DOHH2 (cell line): ENCODE data around the gene COL4A2.

Experiments
- H3F3A ChIP-seq: fragments of 200-600 bp; sonication (generic), shearing (Covaris generic); 2 replicates; pipeline ENCODE4 v1.6.0; 2016; ENCODE audit warnings: antibody characterized with exemption, mild to moderate bottlenecking; ENCODE audit not compliant: control insufficient read depth, insufficient read depth
- H3K27ac ChIP-seq: fragments of 200-600 bp; sonication (generic); 2 replicates; pipeline ENCODE4 v1.5.1; 2014; ENCODE audit warnings: low read depth, mild to moderate bottlenecking, low read length, moderate library complexity
- H3K27me3 ChIP-seq: fragments of 200-600 bp; sonication (generic); 2 replicates; pipeline ENCODE4 v1.6.1; 2014; ENCODE audit warnings: mild to moderate bottlenecking, low read length, mixed read lengths; ENCODE audit not compliant: control insufficient read depth
- H3K36me3 ChIP-seq: fragments of 200-600 bp; sonication (generic); 2 replicates; pipeline ENCODE4 v1.6.1; 2014; ENCODE audit warnings: mild to moderate bottlenecking, low read length, moderate library complexity, mixed read lengths; ENCODE audit not compliant: control insufficient read depth
- H3K4me1 ChIP-seq: fragments of 200-600 bp; sonication (generic); 2 replicates; pipeline ENCODE4 v1.6.1; 2014; ENCODE audit warnings: mild to moderate bottlenecking, low read length, mixed read lengths; ENCODE audit not compliant: control insufficient read depth
- H3K4me2 ChIP-seq: fragments of 200-600 bp; sonication (generic); 2 replicates; pipeline ENCODE4 v1.6.0; 2014; ENCODE audit warnings: mild to moderate bottlenecking, low read length, moderate library complexity
- H3K4me3 ChIP-seq: fragments of 200-600 bp; sonication (generic); 2 replicates; pipeline ENCODE4 v1.5.1; 2014; ENCODE audit warnings: mild to moderate bottlenecking, low read length, mixed read lengths
- H3K79me2 ChIP-seq: fragments of 200-600 bp; sonication (generic); 2 replicates; pipeline ENCODE4 v1.6.1; 2014; ENCODE audit warnings: mild to moderate bottlenecking, low read length, mixed read lengths; ENCODE audit not compliant: control insufficient read depth
- H3K9me2 ChIP-seq: fragments of 200-600 bp; sonication (generic); replicated peaks from 2 replicates; pipeline ENCODE4 v1.6.1; 2014; ENCODE audit warnings: mild to moderate bottlenecking, low read length, mixed read lengths; ENCODE audit not compliant: control insufficient read depth
- H3K9me3 ChIP-seq: fragments of 200-600 bp; sonication (generic); 2 replicates; pipeline ENCODE4 v1.6.1; 2014; ENCODE audit warnings: antibody characterized with exemption, low read length, mixed read lengths; ENCODE audit not compliant: control insufficient read depth, insufficient read depth
- H4K20me1 ChIP-seq: fragments of 200-600 bp; sonication (generic); 2 replicates; pipeline ENCODE4 v1.6.0; 2014; ENCODE audit warnings: low read depth, mild to moderate bottlenecking, antibody characterized with exemption, low read length, moderate library complexity; ENCODE audit not compliant: control insufficient read depth, insufficient read depth
- CTCF ChIP-seq: fragments of 200-600 bp; sonication (generic); IDR thresholded peaks from one replicate; pipeline ENCODE4 v1.5.1; 2014; ENCODE audit warnings: antibody characterized with exemption, mild to moderate bottlenecking, low read depth, low read length; ENCODE audit not compliant: poor library complexity, severe bottlenecking
- EZH2phosphoT487 ChIP-seq: fragments of 200-600 bp; sonication (generic); IDR thresholded peaks from 2 replicates; pipeline ENCODE4 v1.6.1; 2017; ENCODE audit warnings: borderline replicate concordance, mild to moderate bottlenecking, antibody characterized with exemption, low read length, moderate library complexity, mixed read lengths

The COL4A2 gene

DNA sequence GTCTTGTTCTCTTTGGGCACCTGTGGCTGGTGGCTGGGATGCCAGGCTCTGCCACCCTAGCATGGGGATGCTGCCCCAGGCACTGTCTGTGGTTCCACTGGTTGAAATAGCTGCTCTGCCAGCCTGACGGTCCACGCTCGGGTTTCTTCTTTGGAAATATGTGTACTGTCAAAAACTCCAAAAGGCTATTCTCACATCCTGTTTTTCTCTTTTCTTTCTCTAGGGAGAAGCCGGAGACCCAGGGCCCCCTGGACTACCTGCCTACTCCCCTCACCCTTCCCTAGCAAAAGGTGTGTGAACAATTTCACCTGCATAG lies 139.4 kb downstream of the COL4A2 start:
- Histone ChIP-seq H3K9me3 (no peaks in the 10 kb centered on the region), H3K4me1 (no peaks in the 10 kb centered on the region), H3K79me2 (no peaks in the 10 kb centered on the region), H3F3A (no peaks in the 10 kb centered on the region), H3K4me2 (no peak overlapping the region), H3K36me3 (no peaks in the 10 kb centered on the region), H4K20me1 (no peaks in the 10 kb centered on the region), H3K9me2 (no peaks in the 10 kb centered on the region), H3K27ac (no peak overlapping the region), H3K4me3 (no peak overlapping the region), H3K27me3 (peaks cover 5% of the 10 kb centered on the region)
- TF ChIP-seq EZH2phosphoT487 (no peak), CTCF (no peak)

- Histone ChIP-seq H3K9me3 (no peaks in the 10 kb centered on the region), H4K20me1 (no peaks in the 10 kb centered on the region), H3F3A (no peaks in the 10 kb centered on the region), H3K36me3 (no peaks in the 10 kb centered on the region), H3K27me3 (peaks cover 5% of the 10 kb centered on the region), H3K27ac (no peak overlapping the region), H3K4me3 (no peak overlapping the region), H3K4me1 (no peaks in the 10 kb centered on the region), H3K9me2 (no peaks in the 10 kb centered on the region), H3K79me2 (no peaks in the 10 kb centered on the region), H3K4me2 (no peak overlapping the region)
- TF ChIP-seq EZH2phosphoT487: no peak
- TF ChIP-seq CTCF: no peak
Measured at GRCh38 chr13:110447058-110447511, 140.0 kb downstream of the COL4A2 start.

- peaks cover 5% of the 10 kb centered on the region for H3K27me3 ChIP-seq
- H3K79me2 ChIP-seq: no peaks in the 10 kb centered on the region
- H3K27ac ChIP-seq: no peak overlapping the region
- no peaks in the 10 kb centered on the region for H3K9me3 ChIP-seq
- H3K36me3 ChIP-seq: no peaks in the 10 kb centered on the region
- H3K4me3 ChIP-seq: no peak overlapping the region
- TF ChIP-seq CTCF (no peak), EZH2phosphoT487 (no peak)
- H3F3A ChIP-seq: no peaks in the 10 kb centered on the region
- H3K4me2 ChIP-seq: no peak overlapping the region
- no peaks in the 10 kb centered on the region for H4K20me1 ChIP-seq
- H3K9me2 ChIP-seq: no peaks in the 10 kb centered on the region
- H3K4me1 ChIP-seq: no peaks in the 10 kb centered on the region
Measured at GRCh38 chr13:110447801-110448200, 140.7 kb downstream of the COL4A2 start.

- Histone ChIP-seq H3K4me2 (no peak overlapping the region), H4K20me1 (no peaks in the 10 kb centered on the region), H3K9me3 (no peaks in the 10 kb centered on the region), H3K27ac (no peak overlapping the region), H3K27me3 (peaks cover 2% of the 10 kb centered on the region), H3K9me2 (no peaks in the 10 kb centered on the region), H3F3A (no peaks in the 10 kb centered on the region), H3K79me2 (no peaks in the 10 kb centered on the region), H3K4me1 (no peaks in the 10 kb centered on the region), H3K4me3 (no peak overlapping the region), H3K36me3 (no peaks in the 10 kb centered on the region)
- TF ChIP-seq CTCF (no peak), EZH2phosphoT487 (no peak)
Measured at GRCh38 chr13:110448230-110448629, 141.1 kb downstream of the COL4A2 start.
